Stimulated activated CD8-positive, alpha-beta memory T cell treated with anti-CD3 and anti-CD28 coated beads, Interleukin-15, amount 100 ng/mL, for 1 hour (primary cell): ENCODE measurements around the gene TMEM144.
"Not testable (repeated sequence)": the region's sequence is repeated elsewhere in the genome, so short reads cannot be mapped to it uniquely, and the experiment has no call there.

Experiments used
- DNase-seq: peaks from one replicate; pipeline ENCODE4 v3.0.0-alpha.2; 2020; ENCODE audit warnings: low read depth

TMEM144 gene

GRCh38 chr4:158192439-158193158 lies 17.7 kb upstream of the TMEM144 start:
- DNase-seq, result no peak

GRCh38 chr4:158193171-158193749 lies 17.0 kb upstream of the TMEM144 start:
- DNase-seq, result no peak

GRCh38 chr4:158195297-158195696 lies 15.0 kb upstream of the TMEM144 start:
- DNase-seq, result no peak

- no peak for DNase-seq
Measured at GRCh38 chr4:158197194-158197776, 13.0 kb upstream of the TMEM144 start.

- no peak for DNase-seq
Measured at GRCh38 chr4:158200214-158200613, 10.1 kb upstream of the TMEM144 start.

- no peak for DNase-seq
Measured at GRCh38 chr4:158201322-158201721, 9.0 kb upstream of the TMEM144 start.

GRCh38 chr4:158201876-158202275 lies 8.4 kb upstream of the TMEM144 start:
- no peak for DNase-seq

- no peak for DNase-seq
Measured at GRCh38 chr4:158202481-158202880, 7.8 kb upstream of the TMEM144 start.

- no peak for DNase-seq
Measured at GRCh38 chr4:158203436-158203835, 6.8 kb upstream of the TMEM144 start.

- no peak for DNase-seq
Measured at GRCh38 chr4:158203929-158204328, 6.4 kb upstream of the TMEM144 start.

GRCh38 chr4:158208963-158209640 lies 1.2 kb upstream of the TMEM144 start:
- no peak for DNase-seq

- no peak for DNase-seq
Measured at GRCh38 chr4:158211222-158211621, 936 bp downstream of the TMEM144 start.

- no peak for DNase-seq
Measured at GRCh38 chr4:158213466-158213865, 3.2 kb downstream of the TMEM144 start.

- DNase-seq, result no peak
Measured at GRCh38 chr4:158214856-158215255, 4.6 kb downstream of the TMEM144 start.

- DNase-seq, result no peak
Measured at GRCh38 chr4:158217763-158218162, 7.5 kb downstream of the TMEM144 start.

GRCh38 chr4:158219623-158220022 lies 9.3 kb downstream of the TMEM144 start:
- DNase-seq, result no peak

GRCh38 chr4:158224318-158224717 lies 14.0 kb downstream of the TMEM144 start:
- not testable (repeated sequence) for DNase-seq

- DNase-seq, result not testable (repeated sequence)
Measured at GRCh38 chr4:158224999-158225398, 14.7 kb downstream of the TMEM144 start.

- not testable (repeated sequence) for DNase-seq
Measured at GRCh38 chr4:158227880-158228279, 17.6 kb downstream of the TMEM144 start.

- DNase-seq, result not testable (repeated sequence)
Measured at GRCh38 chr4:158228399-158228798, 18.1 kb downstream of the TMEM144 start.

GRCh38 chr4:158229768-158230167 lies 19.5 kb downstream of the TMEM144 start:
- DNase-seq, result no peak

- DNase-seq, result no peak
Measured at GRCh38 chr4:158234671-158235070, 24.4 kb downstream of the TMEM144 start.
